Mesendoderm (in vitro differentiated cells): ENCODE data around the gene CAV1.

Experiments used
- DNase-seq: peaks from one replicate; pipeline ENCODE4 v3.0.0; 2013
- H2AK5ac ChIP-seq: 2 replicates; pipeline ENCODE4 v1.6.1; 2013; ENCODE audit warnings: low read length, inconsistent platforms
- H2BK120ac ChIP-seq: 2 replicates; pipeline ENCODE4 v1.6.1; 2013; ENCODE audit warnings: low read depth, mild to moderate bottlenecking, low read length, moderate library complexity, mixed read lengths
- H2BK15ac ChIP-seq: replicated peaks from 2 replicates; pipeline ENCODE4 v1.6.1; 2013; ENCODE audit warnings: low read depth, mild to moderate bottlenecking, moderate library complexity
- H2BK5ac ChIP-seq: 2 replicates; pipeline ENCODE4 v1.6.1; 2013; ENCODE audit warnings: low read length, inconsistent platforms
- H3K18ac ChIP-seq: 2 replicates; pipeline ENCODE4 v1.6.1; 2013; ENCODE audit warnings: mild to moderate bottlenecking, low read length, mixed read lengths
- H3K23ac ChIP-seq: one replicate; pipeline ENCODE4 v1.6.1; 2013; ENCODE audit warnings: low read length
- H3K27ac ChIP-seq: 2 replicates; pipeline ENCODE4 v1.5.1; 2013; ENCODE audit warnings: low read depth, mild to moderate bottlenecking, inconsistent platforms, low read length, moderate library complexity
- H3K27me3 ChIP-seq: 2 replicates; pipeline ENCODE4 v1.6.1; 2013; ENCODE audit warnings: low read length, control low read depth, mild to moderate bottlenecking, inconsistent platforms; ENCODE audit not compliant: insufficient read depth, poor library complexity
- H3K36me3 ChIP-seq: 2 replicates; pipeline ENCODE4 v1.6.1; 2013; ENCODE audit warnings: low read length, inconsistent platforms; ENCODE audit not compliant: control insufficient read depth, insufficient read depth
- H3K4ac ChIP-seq: one replicate; pipeline ENCODE4 v1.6.1; 2013; ENCODE audit warnings: low read depth, mild to moderate bottlenecking, low read length, moderate library complexity
- H3K4me1 ChIP-seq: 2 replicates; pipeline ENCODE4 v1.6.1; 2013; ENCODE audit warnings: low read depth, low read length, inconsistent platforms; ENCODE audit not compliant: control insufficient read depth
- H3K4me2 ChIP-seq: 2 replicates; pipeline ENCODE4 v1.6.1; 2013; ENCODE audit warnings: low read length
- H3K4me3 ChIP-seq: 2 replicates; pipeline ENCODE4 v1.5.1; 2013; ENCODE audit warnings: mild to moderate bottlenecking, low read length
- H3K56ac ChIP-seq: one replicate; pipeline ENCODE4 v1.6.1; 2013; ENCODE audit warnings: low read length
- H3K79me1 ChIP-seq: 2 replicates; pipeline ENCODE4 v1.6.1; 2013; ENCODE audit warnings: low read length, inconsistent platforms
- H3K79me2 ChIP-seq: 2 replicates; pipeline ENCODE4 v1.6.1; 2013; ENCODE audit warnings: mild to moderate bottlenecking, low read length; ENCODE audit not compliant: control insufficient read depth, insufficient read depth
- H3K9ac ChIP-seq: 2 replicates; pipeline ENCODE4 v1.6.1; 2013; ENCODE audit warnings: low read length, inconsistent platforms
- H4K5ac ChIP-seq: one replicate; pipeline ENCODE4 v1.6.1; 2013; ENCODE audit warnings: low read length
- H4K8ac ChIP-seq: one replicate; pipeline ENCODE4 v1.6.1; 2013; ENCODE audit warnings: low read depth, mild to moderate bottlenecking, control low read depth, low read length, moderate library complexity
- WGBS: extraction: QIAGEN DNeasy Blood & Tissue Kit; methylation state at CpG from one replicate; pipeline ENCODE4 v1.1.7; 2013; ENCODE audit warnings: low lambda C conversion rate, missing lambda C conversion rate; ENCODE audit not compliant: insufficient coverage; ENCODE audit errors: extremely low coverage; 5-methylcytosine and 5-hydroxymethylcytosine counted together

Gene CAV1

GRCh38 chr7:116582164-116582732, 57.4 kb downstream of the CAV1 start:
- no peak overlapping the region for H3K9ac ChIP-seq
- H3K56ac ChIP-seq = no peak overlapping the region
- H3K18ac ChIP-seq = no peak overlapping the region
- H3K23ac ChIP-seq = no peak overlapping the region
- no CpG with 5 or more reads among the region's 4 CpGs for WGBS
- no peaks in the 10 kb centered on the region for H3K36me3 ChIP-seq
- H2AK5ac ChIP-seq = no peak overlapping the region
- no peak overlapping the region for H2BK120ac ChIP-seq
- no peak overlapping the region for H2BK15ac ChIP-seq
- H3K27me3 ChIP-seq = no peaks in the 10 kb centered on the region
- H3K4me2 ChIP-seq = no peak overlapping the region
- H2BK5ac ChIP-seq = no peak overlapping the region
- no peaks in the 10 kb centered on the region for H3K4me1 ChIP-seq
- no peak overlapping the region for H4K5ac ChIP-seq
- no peaks in the 10 kb centered on the region for H3K79me1 ChIP-seq
- no peak overlapping the region for H3K4me3 ChIP-seq
- no peak overlapping the region for H3K4ac ChIP-seq
- peak overlapping the region; percentile 17 for H3K27ac ChIP-seq
- DNase-seq = peak; percentile 32
- no peak overlapping the region for H4K8ac ChIP-seq
- H3K79me2 ChIP-seq = no peaks in the 10 kb centered on the region

GRCh38 chr7:116582806-116583444, 58.1 kb downstream of the CAV1 start:
- no peak overlapping the region for H4K8ac ChIP-seq
- H3K4me3 ChIP-seq = no peak overlapping the region
- H3K56ac ChIP-seq = peak overlapping the region; percentile 42
- H3K79me1 ChIP-seq = no peaks in the 10 kb centered on the region
- H2BK15ac ChIP-seq = no peak overlapping the region
- WGBS = no CpG with 5 or more reads among the region's 5 CpGs
- no peak overlapping the region for H3K9ac ChIP-seq
- no peak overlapping the region for H3K4me2 ChIP-seq
- H2AK5ac ChIP-seq = no peak overlapping the region
- H3K27me3 ChIP-seq = no peaks in the 10 kb centered on the region
- no peak overlapping the region for H3K18ac ChIP-seq
- peak overlapping the region; percentile 17 for H3K27ac ChIP-seq
- no peak overlapping the region for H2BK120ac ChIP-seq
- no peak overlapping the region for H3K23ac ChIP-seq
- peak; percentile 94 for DNase-seq
- H3K36me3 ChIP-seq = no peaks in the 10 kb centered on the region
- H3K4me1 ChIP-seq = no peaks in the 10 kb centered on the region
- no peaks in the 10 kb centered on the region for H3K79me2 ChIP-seq
- H2BK5ac ChIP-seq = no peak overlapping the region
- no peak overlapping the region for H4K5ac ChIP-seq
- no peak overlapping the region for H3K4ac ChIP-seq

- H3K9ac ChIP-seq = no peak overlapping the region
- H3K36me3 ChIP-seq = no peaks in the 10 kb centered on the region
- no peaks in the 10 kb centered on the region for H3K79me2 ChIP-seq
- no peak overlapping the region for H3K18ac ChIP-seq
- H3K4me3 ChIP-seq = no peak overlapping the region
- no peak overlapping the region for H4K5ac ChIP-seq
- no peak overlapping the region for H2AK5ac ChIP-seq
- H2BK5ac ChIP-seq = no peak overlapping the region
- H3K4me1 ChIP-seq = no peaks in the 10 kb centered on the region
- no peaks in the 10 kb centered on the region for H3K27me3 ChIP-seq
- no CpG with 5 or more reads among the region's 1 CpG for WGBS
- H3K4me2 ChIP-seq = no peak overlapping the region
- no peak overlapping the region for H3K56ac ChIP-seq
- no peak overlapping the region for H2BK15ac ChIP-seq
- no peak overlapping the region for H3K27ac ChIP-seq
- no peak overlapping the region for H3K23ac ChIP-seq
- H4K8ac ChIP-seq = no peak overlapping the region
- no peaks in the 10 kb centered on the region for H3K79me1 ChIP-seq
- no peak overlapping the region for H3K4ac ChIP-seq
- H2BK120ac ChIP-seq = no peak overlapping the region
- DNase-seq = no peak
Observed at GRCh38 chr7:116583653-116584052, 58.8 kb downstream of the CAV1 start.

GRCh38 chr7:116584721-116585120, 59.9 kb downstream of the CAV1 start:
- no peak overlapping the region for H3K23ac ChIP-seq
- no peak overlapping the region for H2BK120ac ChIP-seq
- H3K4ac ChIP-seq = no peak overlapping the region
- H3K79me2 ChIP-seq = no peaks in the 10 kb centered on the region
- no peak overlapping the region for H3K4me2 ChIP-seq
- H3K4me3 ChIP-seq = no peak overlapping the region
- no peaks in the 10 kb centered on the region for H3K36me3 ChIP-seq
- H3K27me3 ChIP-seq = no peaks in the 10 kb centered on the region
- no peak overlapping the region for H3K9ac ChIP-seq
- H2BK15ac ChIP-seq = no peak overlapping the region
- no CpG with 5 or more reads among the region's 1 CpG for WGBS
- H3K56ac ChIP-seq = no peak overlapping the region
- H3K27ac ChIP-seq = no peak overlapping the region
- H3K79me1 ChIP-seq = no peaks in the 10 kb centered on the region
- no peak overlapping the region for H4K8ac ChIP-seq
- DNase-seq = no peak
- no peaks in the 10 kb centered on the region for H3K4me1 ChIP-seq
- no peak overlapping the region for H2AK5ac ChIP-seq
- H3K18ac ChIP-seq = no peak overlapping the region
- no peak overlapping the region for H4K5ac ChIP-seq
- H2BK5ac ChIP-seq = no peak overlapping the region

- Histone ChIP-seq H2BK5ac (no peak overlapping the region), H3K9ac (no peak overlapping the region), H3K79me2 (no peaks in the 10 kb centered on the region), H3K27me3 (no peaks in the 10 kb centered on the region), H2BK120ac (no peak overlapping the region), H3K4ac (no peak overlapping the region), H3K4me2 (no peak overlapping the region), H3K4me3 (no peak overlapping the region), H3K4me1 (no peaks in the 10 kb centered on the region), H3K56ac (no peak overlapping the region), H2BK15ac (no peak overlapping the region), H4K5ac (no peak overlapping the region), H3K18ac (no peak overlapping the region), H4K8ac (no peak overlapping the region), H3K27ac (no peak overlapping the region), H3K23ac (no peak overlapping the region), H3K36me3 (no peaks in the 10 kb centered on the region), H2AK5ac (no peak overlapping the region), H3K79me1 (no peaks in the 10 kb centered on the region)
- no CpG with 5 or more reads among the region's 3 CpGs for WGBS
- no peak for DNase-seq
Observed at GRCh38 chr7:116585392-116585791, 60.6 kb downstream of the CAV1 start.

- Histone ChIP-seq H3K4me1 (no peaks in the 10 kb centered on the region), H2BK15ac (no peak overlapping the region), H4K8ac (no peak overlapping the region), H3K4ac (no peak overlapping the region), H3K79me1 (no peaks in the 10 kb centered on the region), H3K27ac (no peak overlapping the region), H3K36me3 (no peaks in the 10 kb centered on the region), H3K18ac (no peak overlapping the region), H3K4me2 (no peak overlapping the region), H2BK5ac (no peak overlapping the region), H3K79me2 (no peaks in the 10 kb centered on the region), H3K9ac (no peak overlapping the region), H2AK5ac (no peak overlapping the region), H3K56ac (no peak overlapping the region), H3K23ac (no peak overlapping the region), H2BK120ac (no peak overlapping the region), H4K5ac (no peak overlapping the region), H3K4me3 (no peak overlapping the region), H3K27me3 (no peaks in the 10 kb centered on the region)
- no CpG with 5 or more reads among the region's 5 CpGs for WGBS
- DNase-seq = no peak
Observed at GRCh38 chr7:116585967-116586366, 61.1 kb downstream of the CAV1 start.
